Epithelial cell of proximal tubule (primary cell): ENCODE measurements around the gene POLR2A. TPM values are rescaled to one million over a fixed set of nuclear protein-coding genes. Genes with fewer than 3 reads are reported as not detected.

Experiments
- DNase-seq: peaks from one replicate; pipeline ENCODE4 v3.0.0-alpha.2; 2011; ENCODE audit warnings: low read depth
- H3K4me3 ChIP-seq: 2 replicates; pipeline ENCODE4 v1.5.1; 2011; ENCODE audit warnings: low read depth, mild to moderate bottlenecking, low read length
- total RNA-seq: library from RNA; depleted of rRNA; stranded (reverse); fragments of >200 nt; gene quantifications from 2 replicates; pipeline ENCODE4 v1.2.3, GENCODE V29; 2015
- TF ChIP-seq, protein P1 (sequence below): conservative IDR thresholded peaks from 2 replicates; pipeline ENCODE4 v1.5.1; 2012; ENCODE audit warnings: low read depth, mild to moderate bottlenecking, low read length

POLR2A gene
- total RNA-seq, 1 donor from 2014 or later, result 30.3 TPM

DNA sequence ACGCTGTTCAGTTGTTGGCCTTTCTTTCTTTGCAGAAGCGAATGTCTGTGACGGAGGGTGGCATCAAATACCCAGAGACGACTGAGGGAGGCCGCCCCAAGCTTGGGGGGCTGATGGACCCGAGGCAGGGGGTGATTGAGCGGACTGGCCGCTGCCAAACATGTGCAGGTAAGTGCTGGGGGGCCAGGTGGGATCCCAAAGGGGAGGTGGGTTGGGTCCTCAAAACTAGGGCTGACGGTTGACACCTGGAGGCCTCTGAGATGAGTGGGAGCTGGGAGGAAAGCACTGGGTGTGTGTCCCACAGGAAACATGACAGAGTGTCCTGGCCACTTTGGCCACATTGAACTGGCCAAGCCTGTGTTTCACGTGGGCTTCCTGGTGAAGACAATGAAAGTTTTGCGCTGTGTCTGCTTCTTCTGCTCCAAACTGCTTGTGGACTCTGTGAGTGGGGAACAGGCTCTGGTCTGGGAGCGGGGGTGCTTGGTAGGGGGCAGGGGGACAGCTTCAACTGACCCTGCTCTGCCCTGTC, 11.8 kb downstream of the POLR2A start:
- no peak overlapping the region for H3K4me3 ChIP-seq
- DNase-seq, result no peak
- TF ChIP-seq, protein P1, sequence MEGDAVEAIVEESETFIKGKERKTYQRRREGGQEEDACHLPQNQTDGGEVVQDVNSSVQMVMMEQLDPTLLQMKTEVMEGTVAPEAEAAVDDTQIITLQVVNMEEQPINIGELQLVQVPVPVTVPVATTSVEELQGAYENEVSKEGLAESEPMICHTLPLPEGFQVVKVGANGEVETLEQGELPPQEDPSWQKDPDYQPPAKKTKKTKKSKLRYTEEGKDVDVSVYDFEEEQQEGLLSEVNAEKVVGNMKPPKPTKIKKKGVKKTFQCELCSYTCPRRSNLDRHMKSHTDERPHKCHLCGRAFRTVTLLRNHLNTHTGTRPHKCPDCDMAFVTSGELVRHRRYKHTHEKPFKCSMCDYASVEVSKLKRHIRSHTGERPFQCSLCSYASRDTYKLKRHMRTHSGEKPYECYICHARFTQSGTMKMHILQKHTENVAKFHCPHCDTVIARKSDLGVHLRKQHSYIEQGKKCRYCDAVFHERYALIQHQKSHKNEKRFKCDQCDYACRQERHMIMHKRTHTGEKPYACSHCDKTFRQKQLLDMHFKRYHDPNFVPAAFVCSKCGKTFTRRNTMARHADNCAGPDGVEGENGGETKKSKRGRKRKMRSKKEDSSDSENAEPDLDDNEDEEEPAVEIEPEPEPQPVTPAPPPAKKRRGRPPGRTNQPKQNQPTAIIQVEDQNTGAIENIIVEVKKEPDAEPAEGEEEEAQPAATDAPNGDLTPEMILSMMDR, result no peak

GRCh38 chr17:7496470-7497183, 12.5 kb downstream of the POLR2A start:
- TF ChIP-seq, protein P1, result no peak
- DNase-seq, result no peak
- H3K4me3 ChIP-seq, result no peak overlapping the region

DNA sequence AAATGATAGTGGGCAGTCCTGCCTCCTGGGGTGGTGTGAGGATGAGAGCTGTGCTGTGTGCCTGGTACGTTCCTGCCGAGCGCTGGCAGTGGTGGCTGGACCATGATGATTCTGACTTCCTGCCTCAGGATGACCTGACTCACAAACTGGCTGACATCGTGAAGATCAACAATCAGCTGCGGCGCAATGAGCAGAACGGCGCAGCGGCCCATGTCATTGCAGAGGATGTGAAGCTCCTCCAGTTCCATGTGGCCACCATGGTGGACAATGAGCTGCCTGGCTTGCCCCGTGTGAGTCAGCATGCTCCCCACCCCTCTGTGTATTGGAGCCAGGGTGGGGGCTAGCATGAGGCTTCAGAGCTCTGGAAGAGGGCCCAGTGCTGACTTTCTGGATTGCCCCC, 13.1 kb downstream of the POLR2A start:
- no peak overlapping the region for H3K4me3 ChIP-seq
- DNase-seq, result no peak
- TF ChIP-seq, protein P1, result no peak

- no peak overlapping the region for H3K4me3 ChIP-seq
- DNase-seq, result no peak
- TF ChIP-seq, protein P1, result no peak
Observed at GRCh38 chr17:7497636-7498035, 13.5 kb downstream of the POLR2A start.

DNA sequence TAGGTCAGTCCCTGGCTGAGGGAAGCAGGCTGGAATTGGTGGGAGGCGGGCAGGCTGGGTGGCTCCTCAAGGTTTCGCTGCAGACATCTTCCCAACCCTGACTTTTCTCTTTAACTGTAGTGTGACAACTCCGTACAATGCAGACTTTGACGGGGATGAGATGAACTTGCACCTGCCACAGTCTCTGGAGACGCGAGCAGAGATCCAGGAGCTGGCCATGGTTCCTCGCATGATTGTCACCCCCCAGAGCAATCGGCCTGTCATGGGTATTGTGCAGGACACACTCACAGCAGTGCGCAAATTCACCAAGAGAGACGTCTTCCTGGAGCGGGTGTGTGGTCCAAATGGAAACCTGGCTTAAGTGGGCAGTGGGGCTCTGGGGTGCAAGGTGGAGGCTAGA, 15.0 kb downstream of the POLR2A start:
- no peak overlapping the region for H3K4me3 ChIP-seq
- no peak for DNase-seq
- TF ChIP-seq, protein P1, result no peak

DNA sequence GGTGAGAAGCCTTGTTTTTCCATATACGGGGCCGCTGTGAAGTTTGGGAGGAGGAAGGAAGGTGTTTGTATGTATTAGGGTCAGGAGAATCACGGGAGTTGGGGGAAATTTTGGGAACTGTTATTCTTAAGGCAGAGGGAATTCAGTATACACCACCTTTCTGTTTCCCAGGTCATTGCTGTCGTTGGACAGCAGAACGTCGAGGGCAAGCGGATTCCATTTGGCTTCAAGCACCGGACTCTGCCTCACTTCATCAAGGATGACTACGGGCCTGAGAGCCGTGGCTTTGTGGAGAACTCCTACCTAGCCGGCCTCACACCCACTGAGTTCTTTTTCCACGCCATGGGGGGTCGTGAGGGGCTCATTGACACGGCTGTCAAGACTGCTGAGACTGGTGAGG, 17.6 kb downstream of the POLR2A start:
- no peak for DNase-seq
- TF ChIP-seq, protein P1, result no peak
- no peak overlapping the region for H3K4me3 ChIP-seq

DNA sequence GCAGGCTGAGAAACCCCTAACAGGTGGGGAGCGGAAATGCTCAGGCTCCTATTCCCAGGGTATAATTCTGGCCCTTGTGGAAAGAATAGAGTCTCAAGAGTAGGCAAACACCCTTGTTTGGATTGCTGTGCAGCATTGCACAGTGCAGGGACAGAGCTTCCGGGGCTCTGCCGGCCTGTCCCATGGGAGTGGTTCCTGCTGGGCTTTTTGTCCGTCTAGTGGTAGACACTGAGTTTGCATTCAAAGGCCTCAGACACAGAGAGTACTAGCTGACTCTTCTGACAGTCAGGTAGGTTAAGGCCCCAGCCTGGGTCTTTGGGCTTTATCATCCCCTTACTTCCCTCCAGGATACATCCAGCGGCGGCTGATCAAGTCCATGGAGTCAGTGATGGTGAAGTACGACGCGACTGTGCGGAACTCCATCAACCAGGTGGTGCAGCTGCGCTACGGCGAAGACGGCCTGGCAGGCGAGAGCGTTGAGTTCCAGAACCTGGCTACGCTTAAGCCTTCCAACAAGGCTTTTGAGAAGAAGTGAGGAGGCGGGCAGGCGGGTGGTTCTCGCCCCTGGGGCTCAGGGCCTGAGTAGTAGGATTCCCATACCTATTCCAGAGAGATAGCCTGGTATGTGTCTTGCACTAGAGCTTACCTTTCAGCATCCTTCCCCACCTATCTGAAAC, 18.1 kb downstream of the POLR2A start:
- no peak overlapping the region for H3K4me3 ChIP-seq
- TF ChIP-seq, protein P1, result no peak
- no peak for DNase-seq
